Progenitor cell of endocrine pancreas (in vitro differentiated cells): ENCODE data around the gene SVIL. TPM values are rescaled to one million over a fixed set of nuclear protein-coding genes. Genes with fewer than 3 reads are reported as not detected.
"Not testable (repeated sequence)": the region's sequence is repeated elsewhere in the genome, so short reads cannot be mapped to it uniquely, and the experiment has no call there.

Experiments
- DNase-seq: peaks from one replicate; pipeline ENCODE4 v3.0.0; 2021; ENCODE audit warnings: low spot score; ENCODE audit not compliant: unreplicated experiment
- H3K27ac Mint-ChIP-seq: 2 replicates; pipeline ENCODE4 v1.8.0; 2021; ENCODE audit warnings: mild to moderate bottlenecking, moderate library complexity, mixed read lengths
- H3K27me3 Mint-ChIP-seq: 2 replicates; pipeline ENCODE4 v1.8.0; 2021; ENCODE audit warnings: mixed read lengths
- H3K36me3 Mint-ChIP-seq: 2 replicates; pipeline ENCODE4 v1.8.0; 2022; ENCODE audit warnings: mixed read lengths; ENCODE audit not compliant: insufficient read depth
- H3K4me1 Mint-ChIP-seq: 2 replicates; pipeline ENCODE4 v1.8.0; 2021; ENCODE audit warnings: low read depth, mixed read lengths
- H3K4me3 Mint-ChIP-seq: 2 replicates; pipeline ENCODE4 v1.8.0; 2021; ENCODE audit warnings: low read depth, mild to moderate bottlenecking, moderate library complexity, mixed read lengths
- H3K9me3 Mint-ChIP-seq: 2 replicates; pipeline ENCODE4 v1.8.0; 2021; ENCODE audit warnings: low read depth, mixed read lengths
- CTCF ChIP-seq: fragments of 200-600 bp; sonication (generic); IDR thresholded peaks from one replicate; pipeline ENCODE4 v1.5.0; 2021; ENCODE audit warnings: antibody characterized with exemption, mild to moderate bottlenecking; ENCODE audit not compliant: unreplicated experiment
- total RNA-seq: library from RNA; stranded (reverse); gene quantifications from 2 replicates; pipeline ENCODE4 v1.2.1, GENCODE V29; 2021

Gene SVIL
- total RNA-seq, 1 donor from 2014 or later, result 88.2 TPM

GRCh38 chr10:29595146-29595545 is 39.6 kb downstream of the SVIL start:
- peaks cover 11% of the 10 kb centered on the region for H3K4me1 Mint-ChIP-seq
- H3K27ac Mint-ChIP-seq, result no peak overlapping the region
- no peaks in the 10 kb centered on the region for H3K9me3 Mint-ChIP-seq
- H3K4me3 Mint-ChIP-seq, result no peak overlapping the region
- peaks cover 4% of the 10 kb centered on the region for H3K36me3 Mint-ChIP-seq
- H3K27me3 Mint-ChIP-seq, result no peaks in the 10 kb centered on the region
- no peak for TF ChIP-seq CTCF
- no peak for DNase-seq

- Mint-ChIP-seq H3K9me3 (no peaks in the 10 kb centered on the region), H3K4me1 (peaks cover 32% of the 10 kb centered on the region), H3K27me3 (no peaks in the 10 kb centered on the region), H3K4me3 (no peak overlapping the region), H3K36me3 (peaks cover 8% of the 10 kb centered on the region), H3K27ac (no peak overlapping the region)
- no peak for DNase-seq
- TF ChIP-seq CTCF, result no peak
Measured at GRCh38 chr10:29591651-29591968, 43.2 kb downstream of the SVIL start.

- no peak for DNase-seq
- TF ChIP-seq CTCF, result no peak
- Mint-ChIP-seq H3K4me1 (peaks cover 32% of the 10 kb centered on the region), H3K36me3 (peaks cover 9% of the 10 kb centered on the region), H3K27me3 (no peaks in the 10 kb centered on the region), H3K9me3 (no peaks in the 10 kb centered on the region), H3K4me3 (no peak overlapping the region), H3K27ac (peak overlapping the region; percentile 29)
Measured at GRCh38 chr10:29590915-29591650, 43.7 kb downstream of the SVIL start.

GRCh38 chr10:29588629-29589421 is 45.9 kb downstream of the SVIL start:
- no peaks in the 10 kb centered on the region for H3K27me3 Mint-ChIP-seq
- no peaks in the 10 kb centered on the region for H3K9me3 Mint-ChIP-seq
- peaks cover 13% of the 10 kb centered on the region for H3K36me3 Mint-ChIP-seq
- peaks cover 33% of the 10 kb centered on the region for H3K4me1 Mint-ChIP-seq
- peak overlapping the region; percentile 7 for H3K27ac Mint-ChIP-seq
- H3K4me3 Mint-ChIP-seq, result no peak overlapping the region
- no peak for DNase-seq
- no peak for TF ChIP-seq CTCF

- not testable (repeated sequence) for H3K27me3 Mint-ChIP-seq, H3K9me3 Mint-ChIP-seq, DNase-seq, H3K4me3 Mint-ChIP-seq
- Mint-ChIP-seq H3K4me1 (peaks cover 34% of the 10 kb centered on the region), H3K27ac (peak overlapping the region; percentile 71), H3K36me3 (peaks cover 14% of the 10 kb centered on the region)
Measured at GRCh38 chr10:29587750-29588628, 46.8 kb downstream of the SVIL start.

GRCh38 chr10:29587102-29587749 is 47.5 kb downstream of the SVIL start:
- not testable (repeated sequence) for H3K27me3 Mint-ChIP-seq, H3K9me3 Mint-ChIP-seq, H3K4me3 Mint-ChIP-seq, DNase-seq
- peak overlapping the region; percentile 71 for H3K27ac Mint-ChIP-seq
- H3K4me1 Mint-ChIP-seq, result peaks cover 34% of the 10 kb centered on the region
- H3K36me3 Mint-ChIP-seq, result peaks cover 14% of the 10 kb centered on the region
